Measurements from ENCODE around the gene SLC39A2.
A peak's percentile ranks its signal among the peaks of the same experiment; 100 is the strongest.
"Not testable (repeated sequence)": the region's sequence is repeated elsewhere in the genome, so short reads cannot be mapped to it uniquely, and the experiment has no call there.

SLC39A2 gene

DNA sequence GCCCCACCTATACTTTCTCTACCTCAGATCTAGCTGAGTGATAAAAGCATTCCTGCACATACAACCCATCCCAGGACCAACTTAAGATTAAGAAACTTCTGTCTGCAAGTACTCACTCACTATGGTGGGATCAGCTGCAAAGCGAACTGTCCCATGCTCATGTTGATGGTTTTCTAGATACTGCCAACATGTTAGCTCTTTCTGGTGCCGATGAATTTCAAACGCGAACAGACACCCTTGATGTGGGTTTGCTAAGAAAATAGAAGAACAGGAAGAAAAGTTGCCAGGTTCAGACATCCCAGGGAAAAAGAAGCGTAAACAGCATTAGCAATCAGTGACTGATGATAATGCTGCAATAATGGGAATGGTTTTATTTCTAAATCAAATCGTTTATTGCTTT is 1.5 kb upstream of the SLC39A2 start:
- no peak for DNase-seq

DNA sequence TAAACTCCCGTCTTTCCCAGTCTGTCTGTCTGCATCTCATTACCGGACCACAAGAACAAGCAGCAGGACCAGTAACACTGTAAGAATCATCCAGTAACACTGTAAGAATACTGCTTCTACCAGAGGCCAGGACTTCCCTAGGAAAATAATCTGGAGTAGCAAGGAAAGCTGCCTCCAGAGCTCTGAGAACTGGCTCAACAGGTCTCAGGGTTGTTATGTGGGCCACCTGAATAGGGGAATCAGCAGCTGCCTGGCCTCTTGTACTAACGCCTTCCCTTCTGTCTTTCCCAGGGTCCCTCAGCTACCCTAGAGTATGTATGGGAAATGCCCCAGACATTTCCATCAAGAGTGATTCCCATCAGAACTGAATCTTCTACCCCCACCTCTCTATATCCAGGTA is 954 bp upstream of the SLC39A2 start:
- DNase-seq: no peak

DNA sequence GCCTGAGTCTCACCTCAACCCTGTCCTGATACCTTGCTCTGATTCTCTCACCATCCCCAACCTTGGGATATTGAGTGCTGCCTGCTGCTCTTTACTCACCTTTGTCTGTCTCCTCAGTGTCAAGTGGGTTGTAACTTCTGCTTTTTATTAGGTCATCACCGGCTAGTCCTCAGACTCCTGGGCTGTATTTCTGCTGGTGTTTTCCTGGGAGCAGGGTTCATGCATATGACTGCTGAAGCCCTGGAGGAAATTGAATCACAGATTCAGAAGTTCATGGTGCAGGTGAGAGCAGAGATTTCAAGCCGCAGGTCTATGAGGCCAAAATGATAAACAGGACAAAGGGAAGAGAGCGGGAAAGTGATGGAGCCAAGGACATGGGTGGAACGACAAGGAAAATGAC is 498 bp downstream of the SLC39A2 start:
- no peak for DNase-seq

DNA sequence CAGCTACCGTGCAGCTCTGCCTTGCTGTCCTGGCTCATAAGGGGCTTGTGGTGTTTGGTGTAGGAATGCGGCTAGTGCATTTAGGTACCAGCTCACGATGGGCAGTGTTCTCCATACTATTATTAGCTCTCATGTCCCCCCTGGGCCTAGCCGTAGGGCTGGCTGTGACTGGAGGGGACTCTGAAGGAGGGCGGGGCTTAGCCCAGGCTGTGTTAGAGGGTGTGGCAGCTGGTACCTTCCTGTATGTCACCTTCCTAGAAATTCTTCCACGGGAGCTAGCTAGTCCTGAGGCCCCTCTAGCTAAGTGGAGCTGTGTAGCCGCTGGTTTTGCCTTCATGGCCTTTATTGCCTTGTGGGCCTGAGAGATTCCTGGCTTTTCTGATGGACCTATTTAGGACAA is 2.1 kb downstream of the SLC39A2 start:
- no peak for DNase-seq

DNA sequence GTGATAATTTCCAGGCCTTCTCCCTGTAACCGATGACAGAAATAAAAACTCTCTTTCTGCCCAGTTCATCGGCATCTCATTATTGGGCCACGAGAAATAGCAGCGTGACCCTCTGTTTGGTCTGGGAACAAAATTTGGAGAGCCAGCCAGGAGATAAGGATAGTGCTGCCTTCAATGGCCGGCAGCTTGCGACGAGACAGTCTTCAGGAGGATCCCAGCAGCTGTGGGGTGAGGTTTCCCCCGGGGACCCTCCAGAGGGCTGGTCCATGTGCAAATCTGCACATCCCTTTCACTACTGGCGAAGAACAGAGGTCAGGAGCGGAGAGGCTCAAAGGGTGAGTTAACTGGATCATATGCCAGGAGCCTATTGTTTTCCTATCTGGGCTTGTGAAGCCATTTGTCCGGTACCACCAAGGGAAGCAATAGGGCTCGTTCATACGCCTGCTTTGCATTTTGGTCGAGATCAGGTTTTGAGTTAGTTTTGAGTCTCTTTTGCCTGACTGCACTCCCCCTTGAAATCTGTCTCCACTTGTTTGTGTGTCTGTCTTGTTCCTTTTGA is 4.8 kb downstream of the SLC39A2 start:
- DNase-seq: no peak

DNA sequence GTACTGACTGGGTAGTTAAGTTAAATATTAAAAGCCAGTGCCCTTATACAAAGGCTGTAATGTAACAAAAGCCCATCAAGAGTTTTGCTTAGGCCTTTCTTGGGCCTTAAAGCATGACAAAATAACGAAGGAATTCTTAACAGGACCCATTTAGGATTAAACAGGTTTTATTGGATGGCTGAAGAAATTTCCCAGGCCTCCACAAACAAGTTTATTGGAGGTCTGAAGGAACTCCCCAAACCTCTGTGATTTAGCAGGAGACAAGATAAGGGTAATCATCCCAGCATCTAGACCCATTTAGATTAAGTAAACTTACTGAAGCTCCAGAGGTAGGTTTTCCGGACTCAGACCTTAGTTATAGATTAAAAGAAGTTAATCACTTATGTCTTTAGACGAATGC is 10.6 kb downstream of the SLC39A2 start:
- not testable (repeated sequence) for DNase-seq

DNA sequence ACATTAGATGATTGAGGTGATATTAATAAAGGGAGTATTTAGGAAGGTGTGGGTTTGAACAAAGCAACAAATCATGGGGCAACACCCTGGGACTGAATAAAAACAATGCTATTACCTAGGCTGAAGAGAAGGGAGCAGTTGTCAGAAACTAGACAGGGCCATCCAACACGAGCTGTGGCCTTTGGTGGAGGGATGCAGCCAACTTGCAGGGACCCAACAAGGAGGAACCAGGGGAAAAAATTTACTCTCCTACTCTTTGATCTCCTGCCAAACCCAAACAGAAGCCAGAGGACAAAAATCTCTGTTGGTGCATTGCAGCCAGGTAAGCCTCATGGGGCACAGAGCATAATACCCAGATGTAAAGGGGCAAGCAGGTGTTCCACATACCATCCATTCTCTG is 12.0 kb downstream of the SLC39A2 start:
- no peak for DNase-seq

DNA sequence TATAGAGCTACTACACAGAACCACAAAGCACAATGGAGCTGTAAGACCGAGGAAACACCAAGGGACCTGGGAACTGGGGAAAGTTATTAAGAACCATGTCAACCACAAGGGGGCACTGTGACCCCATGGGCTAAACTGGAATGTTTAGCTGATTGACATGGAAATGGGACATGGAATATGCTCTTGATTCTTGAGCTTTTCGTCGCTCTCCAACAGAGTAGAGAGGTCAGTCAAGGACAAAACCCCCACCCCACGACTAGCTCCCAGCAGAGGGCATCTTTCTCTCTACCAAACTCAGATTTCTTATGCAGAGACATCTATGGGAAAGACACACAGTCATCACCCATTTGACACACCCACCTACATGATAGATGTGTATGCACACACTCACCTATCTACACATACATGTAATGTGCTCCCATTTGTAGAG is 15.7 kb downstream of the SLC39A2 start:
- peak; percentile 26 to 79 for DNase-seq

DNA sequence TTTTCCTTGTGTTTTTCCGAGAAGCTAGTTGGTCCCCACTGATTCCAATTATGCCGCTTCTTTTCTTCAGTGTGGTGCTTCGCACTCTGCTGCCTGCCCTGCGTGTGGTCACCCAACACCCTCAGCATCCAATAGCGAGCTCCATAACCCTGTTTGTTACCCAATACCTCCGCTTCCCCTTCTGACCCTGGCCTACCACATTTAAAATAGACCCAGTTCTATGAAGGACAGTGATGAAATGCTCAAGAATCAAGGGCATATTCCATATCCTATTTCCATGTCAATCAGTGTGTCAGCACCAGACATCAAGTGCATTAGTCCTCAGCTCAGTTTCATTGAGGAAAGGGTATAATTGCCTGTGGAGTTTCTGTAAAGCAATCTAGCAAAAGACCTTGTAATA is 16.2 kb downstream of the SLC39A2 start:
- DNase-seq: no peak

DNA sequence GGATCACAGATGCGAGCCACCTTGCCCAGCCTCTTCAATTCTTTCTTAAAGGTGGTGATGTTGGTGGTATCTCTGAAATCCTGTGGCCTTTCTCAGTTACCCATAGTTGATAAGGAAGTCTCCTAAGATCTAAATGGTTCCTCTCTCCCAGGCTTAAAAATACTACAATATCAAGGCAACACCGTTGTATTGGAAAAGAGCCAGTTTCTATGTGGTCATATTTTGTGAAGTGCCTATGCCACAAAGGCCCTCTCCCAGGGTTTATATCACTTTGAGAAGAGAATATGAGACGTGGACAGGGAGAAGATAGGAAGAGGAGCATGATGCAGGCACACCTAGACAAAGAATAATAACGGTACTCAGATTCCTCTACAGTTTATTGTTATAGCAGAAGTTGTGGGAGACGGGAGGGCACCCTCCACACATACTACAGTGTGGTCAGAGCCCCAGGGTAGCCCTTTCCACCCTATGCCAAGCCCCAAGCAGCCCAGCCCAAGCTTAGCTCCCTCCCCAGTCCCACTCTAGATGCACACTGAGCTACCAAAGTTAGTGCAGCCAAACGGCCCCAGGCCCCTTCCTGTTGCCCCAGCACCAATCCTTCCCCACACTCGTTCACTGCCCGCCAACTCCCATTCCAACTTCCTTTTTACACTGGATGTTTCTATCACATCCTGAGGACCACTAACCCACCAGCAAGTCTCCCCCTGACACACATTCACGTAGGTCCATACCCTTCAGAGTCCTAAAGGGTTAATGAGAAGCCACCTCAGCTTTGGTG is 17.5 kb downstream of the SLC39A2 start:
- DNase-seq: no peak

DNA sequence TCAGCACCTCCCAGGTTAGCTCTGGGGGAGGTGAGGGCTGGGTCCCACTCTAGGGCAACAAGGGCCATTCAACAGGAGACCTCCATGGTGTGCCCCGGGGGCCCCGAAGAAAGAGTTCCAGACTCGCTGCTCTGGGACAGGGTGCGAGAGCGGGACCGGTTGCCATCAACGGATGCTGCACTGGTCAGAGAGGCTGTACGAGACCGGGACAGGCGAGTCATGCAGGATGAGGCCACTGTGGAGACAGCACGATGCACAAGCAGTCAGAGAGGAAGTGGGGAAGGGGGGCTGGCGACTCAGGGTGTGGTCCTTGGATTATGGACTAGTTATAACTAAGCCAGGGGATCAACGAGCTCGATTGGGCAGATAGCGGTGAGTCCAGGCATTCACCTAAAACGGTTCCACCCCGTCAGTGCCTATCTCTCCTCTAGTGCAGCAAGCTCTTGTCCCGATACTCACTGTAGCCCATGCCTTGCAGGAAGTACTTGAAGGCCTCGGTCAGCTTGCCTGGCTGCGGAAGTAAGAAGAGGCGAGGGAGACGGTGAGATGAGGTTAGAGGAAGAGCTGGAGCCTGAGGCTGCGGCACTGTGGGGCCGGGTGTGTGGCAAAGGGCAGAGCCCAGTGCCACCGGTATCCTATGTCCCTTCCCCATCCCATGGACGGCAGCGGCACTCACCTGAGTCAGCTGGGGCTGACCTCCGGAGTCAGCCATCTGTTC is 18.6 kb downstream of the SLC39A2 start:
- DNase-seq: no peak

DNA sequence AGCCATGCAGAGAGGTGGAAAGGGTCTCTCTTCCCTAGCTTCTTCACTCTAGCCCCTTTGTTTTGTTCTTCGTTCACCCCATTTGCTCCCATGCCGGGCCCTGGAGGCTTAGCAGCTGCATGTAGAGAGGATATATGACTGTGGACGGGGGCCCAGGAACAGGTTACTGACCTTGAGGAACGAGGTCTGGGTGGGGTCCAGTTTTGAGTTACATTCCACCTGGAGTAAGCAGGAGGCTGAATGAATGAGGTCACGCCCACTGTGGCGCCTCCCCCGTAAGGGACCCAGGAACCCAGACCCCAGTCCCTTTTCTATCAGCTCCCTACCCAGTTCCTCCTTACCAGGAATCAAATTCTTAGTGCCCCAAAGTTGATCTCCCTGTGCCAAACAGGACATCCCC is 19.2 kb downstream of the SLC39A2 start:
- DNase-seq: no peak

DNA sequence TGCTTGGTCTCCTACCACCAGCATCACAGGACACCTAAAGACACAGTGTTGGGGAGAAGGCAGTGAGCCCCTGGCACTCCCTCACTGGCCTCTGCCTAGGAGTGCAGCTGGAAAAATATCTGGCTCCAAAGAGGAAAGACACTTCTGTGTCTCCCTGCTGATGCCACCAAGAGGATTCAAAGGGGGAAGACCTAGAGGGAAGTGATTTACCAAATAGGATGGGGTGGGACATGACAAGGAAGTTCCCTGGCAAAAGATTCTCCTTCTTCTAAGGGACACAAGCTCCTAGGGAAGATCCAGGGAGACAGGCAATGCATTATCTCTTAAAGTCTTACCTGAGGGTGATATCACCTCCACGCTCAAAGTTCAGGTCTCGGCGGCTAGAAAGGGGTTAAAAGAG is 19.7 kb downstream of the SLC39A2 start:
- DNase-seq: no peak

DNA sequence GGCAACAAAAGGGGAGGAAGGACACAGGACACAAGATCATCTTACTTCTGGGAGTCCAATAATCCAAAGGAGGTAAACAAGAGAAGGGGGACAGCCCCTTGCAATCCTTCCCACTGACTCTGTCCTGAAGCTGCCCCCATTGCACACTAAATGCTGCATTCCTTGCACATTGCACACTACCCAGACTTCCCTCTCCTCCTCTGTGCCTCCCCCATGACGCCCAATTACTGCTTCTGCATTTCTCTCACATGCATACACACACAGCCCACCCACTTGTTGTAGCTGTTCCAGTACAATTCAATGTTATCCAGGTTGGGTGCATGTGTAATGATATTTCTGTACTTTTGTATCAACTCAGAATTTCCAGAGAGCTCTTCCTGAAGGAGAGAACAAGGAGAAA is 20.3 kb downstream of the SLC39A2 start:
- no peak for DNase-seq

DNA sequence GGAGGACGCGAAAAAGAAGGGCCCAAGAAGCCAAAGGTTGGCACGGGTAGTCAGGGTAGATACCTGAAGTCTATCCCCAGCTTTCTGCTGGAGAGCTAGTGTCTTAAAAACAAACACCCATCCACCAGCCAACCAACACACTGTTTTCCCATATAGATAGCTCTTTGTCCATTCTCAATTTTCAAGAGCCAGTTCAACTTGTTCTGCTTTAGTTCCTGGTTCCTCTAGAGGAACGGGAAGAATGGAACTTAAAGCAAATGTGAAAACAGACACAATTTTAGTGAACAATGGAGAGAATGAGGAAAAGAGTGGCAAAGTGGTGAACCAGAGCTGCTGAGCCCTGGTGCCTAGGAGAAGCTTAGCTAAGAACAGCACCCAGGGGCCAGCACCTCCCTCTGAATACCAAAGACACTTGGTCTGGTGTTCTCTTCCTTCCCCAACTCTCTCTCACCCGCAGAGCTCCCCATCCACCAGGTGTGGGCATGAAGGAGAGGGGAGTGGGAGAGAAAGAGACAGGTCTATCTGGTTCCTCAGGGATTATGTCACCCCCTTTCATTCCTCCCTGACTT is 22.0 kb downstream of the SLC39A2 start:
- no peak for DNase-seq

DNA sequence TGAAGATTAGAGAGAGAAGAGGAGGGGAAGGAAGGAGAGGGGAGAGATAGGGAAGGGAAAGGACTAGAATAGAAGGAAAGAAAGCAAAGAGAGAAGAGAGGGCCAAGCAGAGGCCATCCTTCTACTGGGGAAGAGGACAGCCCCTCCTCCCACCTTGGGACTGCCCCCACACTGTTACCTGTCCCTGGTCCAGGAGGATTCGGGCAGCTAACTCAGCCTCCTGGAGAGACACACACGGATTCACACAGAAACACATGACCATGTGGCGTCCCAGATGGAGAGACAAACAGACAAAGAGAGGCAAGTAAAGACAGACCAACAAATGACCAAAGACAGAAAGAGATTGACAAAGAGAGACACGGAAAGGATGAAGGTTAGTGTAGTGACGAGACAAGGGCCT is 23.6 kb downstream of the SLC39A2 start:
- no peak for DNase-seq

DNA sequence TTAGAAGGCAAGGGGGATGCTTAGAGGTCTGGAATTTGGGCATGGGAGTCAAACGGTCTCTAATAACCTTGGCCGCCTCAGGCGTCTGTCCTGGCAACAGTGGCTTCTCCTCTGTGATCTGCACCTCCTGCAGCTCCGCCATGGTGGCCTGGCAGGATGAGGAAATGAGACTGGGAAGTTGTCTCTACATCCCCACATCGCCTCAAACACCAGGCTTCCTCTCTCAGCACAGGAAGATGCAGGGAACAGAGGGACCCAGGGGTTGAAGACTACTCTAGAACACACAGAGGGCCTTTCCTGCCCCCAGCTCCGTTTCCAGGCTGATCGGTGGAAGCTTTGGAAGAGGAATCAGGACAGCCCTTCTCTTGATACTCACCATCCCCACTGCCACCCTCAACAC is 24.1 kb downstream of the SLC39A2 start:
- DNase-seq: no peak

DNA sequence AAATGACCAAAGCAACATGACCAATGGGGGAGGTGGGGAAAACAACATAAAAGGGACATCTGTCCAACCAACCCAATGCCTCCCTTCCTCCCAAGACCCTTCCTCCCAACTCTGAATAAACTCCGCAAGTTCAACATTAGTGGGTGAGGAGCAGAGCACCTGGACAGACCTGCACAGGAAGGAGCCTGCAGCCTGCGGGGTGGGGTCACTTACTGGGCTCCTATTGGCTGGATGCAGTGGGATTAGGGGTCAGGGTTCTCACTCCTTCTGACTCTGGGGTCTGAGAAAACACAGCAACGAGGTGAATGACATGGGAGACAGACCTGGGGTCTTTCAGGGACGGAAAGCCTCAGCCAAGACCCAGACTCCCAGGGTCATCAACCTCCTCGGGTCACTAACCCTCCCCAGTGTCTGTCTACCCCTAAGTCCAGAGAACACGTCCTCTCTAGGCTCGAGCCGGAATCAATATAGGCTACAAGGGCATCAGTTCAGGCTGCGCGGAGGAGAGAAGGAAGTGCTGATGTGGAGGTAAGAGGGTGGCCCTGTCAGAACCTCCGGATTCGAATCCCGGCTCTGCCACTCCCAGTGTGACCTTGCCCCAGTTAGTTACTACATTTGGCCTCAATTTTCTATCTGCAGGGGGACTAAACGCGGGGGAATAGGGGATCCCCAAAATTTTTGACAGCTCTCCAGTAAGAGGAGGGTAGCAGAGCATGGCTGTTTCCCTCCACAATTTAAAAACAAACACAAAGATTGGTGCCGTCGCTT is 24.9 kb downstream of the SLC39A2 start:
- DNase-seq: no peak

DNA sequence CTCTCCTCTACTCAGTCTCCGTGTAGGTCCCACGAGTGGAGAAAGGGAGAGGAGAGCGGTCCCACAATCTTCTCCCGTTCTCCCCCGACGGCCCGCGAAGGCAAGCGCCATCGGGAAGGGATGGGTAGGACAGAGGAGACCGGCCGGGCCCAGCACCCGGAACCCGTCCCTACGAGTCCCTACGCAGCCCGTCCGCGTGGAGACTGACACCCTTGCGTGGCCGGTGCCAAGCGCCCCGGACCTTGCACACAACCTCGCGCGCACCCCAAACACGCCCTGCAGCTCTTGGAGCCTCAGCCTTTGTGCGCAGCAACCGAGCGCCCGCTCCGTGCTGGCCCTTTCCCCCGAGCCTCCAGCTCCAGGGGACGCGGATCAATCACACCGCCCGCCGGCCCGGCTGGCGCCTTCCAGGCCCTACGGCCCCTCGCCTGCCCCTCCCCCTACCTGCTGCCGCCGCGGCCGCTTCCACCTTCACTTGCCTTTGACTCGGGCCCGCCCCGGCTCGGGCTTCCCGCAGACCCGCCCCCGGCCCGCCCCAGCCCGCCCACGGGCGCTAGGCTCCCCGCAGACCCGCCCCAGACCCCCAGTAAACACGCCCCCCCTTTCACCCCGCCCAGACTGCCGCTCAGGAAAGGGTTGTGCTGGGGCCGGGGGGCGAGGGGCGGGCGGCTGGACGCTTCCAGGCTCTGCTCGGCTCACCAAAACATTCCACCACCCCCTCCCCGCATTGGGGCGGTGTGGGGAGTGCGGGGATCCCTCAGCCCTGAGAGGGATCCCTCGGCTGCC is 25.7 kb downstream of the SLC39A2 start, which contains the start of gene NDRG2:
TSS of gene NDRG2 (minus strand) at position 477 of the 786 bp plus-strand sequence. CDS start 1,746 bp downstream, outside the sequence.
- DNase-seq: peak in 1 of 2 experiments; percentile 52

DNA sequence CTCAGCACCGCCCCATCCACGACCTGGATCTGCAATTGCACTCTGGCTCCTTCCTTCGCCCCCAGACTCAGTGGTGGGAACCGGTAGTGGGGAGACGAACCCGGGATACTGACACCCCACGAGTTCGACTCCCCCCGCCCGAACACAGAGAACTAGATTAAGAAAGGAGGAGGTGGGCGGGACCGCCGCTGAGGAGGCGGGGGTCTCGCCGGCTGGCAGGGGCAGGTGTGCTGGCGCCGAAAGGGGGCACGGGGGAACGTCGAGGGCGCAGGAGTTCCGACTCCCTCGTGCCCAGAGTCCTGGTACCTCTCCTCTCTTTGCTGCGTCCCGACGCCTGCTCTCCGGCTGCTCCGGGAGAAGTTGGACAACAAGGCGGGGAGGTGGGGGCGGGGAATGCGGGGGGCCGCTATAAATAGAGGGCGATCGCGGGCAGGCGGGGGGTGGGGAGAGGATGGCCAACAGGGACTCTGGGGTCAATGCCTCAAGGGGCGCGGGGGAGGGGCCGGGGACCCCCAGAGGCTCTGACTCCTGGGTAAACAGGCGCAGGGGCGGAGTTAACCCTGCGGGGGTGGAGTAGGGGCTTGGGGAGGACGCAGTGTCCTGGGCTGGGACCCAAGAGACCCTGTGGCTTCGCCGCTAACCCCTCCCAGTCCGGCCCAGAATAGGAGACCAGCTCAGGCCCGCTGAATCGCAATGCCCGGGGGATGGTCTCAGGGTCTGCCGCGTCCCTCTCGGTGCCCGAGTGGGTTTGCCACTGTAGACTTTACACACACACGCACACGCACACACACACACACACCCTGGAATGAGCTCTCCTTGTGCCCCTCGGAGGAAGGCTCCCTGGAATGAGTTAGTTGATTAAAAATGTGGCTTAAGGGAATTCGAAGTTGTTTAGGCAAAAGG is 26.5 kb downstream of the SLC39A2 start:
- no peak for DNase-seq
